ENCODE data around the gene SYCE1.

DNA sequence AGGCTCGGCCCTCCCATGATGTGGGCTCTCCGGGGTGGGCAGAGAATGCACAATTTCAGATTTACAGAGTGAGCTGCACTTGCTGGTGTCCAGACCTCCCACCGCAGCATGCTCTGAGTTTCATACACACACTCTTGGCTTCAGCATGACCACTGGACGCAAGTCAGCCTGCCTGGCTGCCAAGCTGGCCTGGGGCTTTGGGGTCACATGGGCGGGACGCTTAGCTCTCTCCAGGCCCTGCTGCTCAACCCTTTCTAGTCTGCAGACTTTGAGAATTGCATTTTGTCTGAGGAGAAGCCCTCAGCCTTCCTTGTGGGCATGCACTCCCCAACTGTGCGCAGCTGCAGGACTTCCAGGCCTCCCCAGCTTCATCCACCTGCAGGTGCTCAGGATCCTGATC lies 32.5 kb downstream of the SYCE1 start:
- TF ChIP-seq, protein P1, sequence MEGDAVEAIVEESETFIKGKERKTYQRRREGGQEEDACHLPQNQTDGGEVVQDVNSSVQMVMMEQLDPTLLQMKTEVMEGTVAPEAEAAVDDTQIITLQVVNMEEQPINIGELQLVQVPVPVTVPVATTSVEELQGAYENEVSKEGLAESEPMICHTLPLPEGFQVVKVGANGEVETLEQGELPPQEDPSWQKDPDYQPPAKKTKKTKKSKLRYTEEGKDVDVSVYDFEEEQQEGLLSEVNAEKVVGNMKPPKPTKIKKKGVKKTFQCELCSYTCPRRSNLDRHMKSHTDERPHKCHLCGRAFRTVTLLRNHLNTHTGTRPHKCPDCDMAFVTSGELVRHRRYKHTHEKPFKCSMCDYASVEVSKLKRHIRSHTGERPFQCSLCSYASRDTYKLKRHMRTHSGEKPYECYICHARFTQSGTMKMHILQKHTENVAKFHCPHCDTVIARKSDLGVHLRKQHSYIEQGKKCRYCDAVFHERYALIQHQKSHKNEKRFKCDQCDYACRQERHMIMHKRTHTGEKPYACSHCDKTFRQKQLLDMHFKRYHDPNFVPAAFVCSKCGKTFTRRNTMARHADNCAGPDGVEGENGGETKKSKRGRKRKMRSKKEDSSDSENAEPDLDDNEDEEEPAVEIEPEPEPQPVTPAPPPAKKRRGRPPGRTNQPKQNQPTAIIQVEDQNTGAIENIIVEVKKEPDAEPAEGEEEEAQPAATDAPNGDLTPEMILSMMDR (IDR thresholded peaks at IDR 0.05): no peak
- TF ChIP-seq POLR2AphosphoS5 (IDR thresholded peaks at IDR 0.05; ENCODE audit: low read depth, low read length): no peak
- no peak for TF ChIP-seq REST (IDR thresholded peaks at IDR 0.05; ENCODE audit: insufficient read depth in 1 of 2, low read depth in 2 of 2, low read length in 1 of 2)
- TF ChIP-seq TCF7L2 (IDR thresholded peaks at IDR 0.05; ENCODE audit: low read depth, low read length): no peak

Measured in Panc1 (cell line).